ENCODE measurements around the gene HSF2. TPM values are rescaled to one million over a fixed set of nuclear protein-coding genes. Genes with fewer than 3 reads are reported as not detected.

The HSF2 gene
- total and polyA plus RNA-seq, 2 of the 13 experiments (the other 11 are each of a cell fraction or from before 2014, with no cell fraction given), result 24.8 to 26.4 TPM

DNA sequence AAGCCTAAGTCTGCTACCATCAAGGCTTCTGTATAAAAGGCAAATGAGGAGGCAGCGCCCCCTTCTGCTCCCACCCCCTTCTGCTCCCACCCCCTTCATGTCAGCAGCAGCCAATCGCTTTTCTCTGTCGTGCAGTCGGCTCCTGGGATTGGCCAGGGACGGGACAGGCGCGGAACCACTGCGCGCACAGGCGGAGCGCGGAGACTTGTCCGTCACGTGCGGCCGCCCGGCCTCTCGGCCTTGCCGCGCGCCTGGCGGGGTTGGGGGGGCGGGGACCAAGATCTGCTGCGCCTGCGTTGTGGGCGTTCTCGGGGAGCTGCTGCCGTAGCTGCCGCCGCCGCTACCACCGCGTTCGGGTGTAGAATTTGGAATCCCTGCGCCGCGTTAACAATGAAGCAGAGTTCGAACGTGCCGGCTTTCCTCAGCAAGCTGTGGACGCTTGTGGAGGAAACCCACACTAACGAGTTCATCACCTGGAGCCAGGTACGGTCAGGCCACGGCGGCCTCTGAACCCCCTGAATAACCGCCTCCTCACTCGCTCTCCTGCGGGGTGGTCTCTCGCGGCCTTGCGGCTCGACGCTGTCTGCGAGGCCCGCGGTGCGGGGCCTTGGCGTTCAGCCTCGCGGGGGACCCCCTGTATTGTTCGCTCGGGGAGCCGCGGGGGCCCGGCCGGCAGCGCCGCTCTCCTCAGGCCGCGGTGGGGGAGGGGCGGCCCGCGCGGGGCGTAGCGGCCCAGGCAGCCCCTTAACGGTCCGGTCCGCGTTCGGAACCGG lies at the start of gene HSF2 (continued):
- 0 out of 2 replicates have a peak, but pooled peaks have one; percentile 46 for TF ChIP-seq ZNF616 (CRISPR knock-in tag; IDR thresholded peaks at IDR 0.05; ENCODE audit: low read depth)
- no peak; the same call in none of the 2 replicates for TF ChIP-seq ZNF766 (CRISPR knock-in tag; IDR thresholded peaks at IDR 0.05; ENCODE audit: borderline replicate concordance)
- TF ChIP-seq CREB1 (IDR thresholded peaks at IDR 0.05), result peak; percentile 78
- no peak for TF ChIP-seq CREB1 (CRISPR knock-in tag; IDR thresholded peaks at IDR 0.05)
- TF ChIP-seq SAFB2 (CRISPR knock-in tag; IDR thresholded peaks at IDR 0.05; ENCODE audit: borderline replicate concordance, low read depth), result peak; percentile 84; the same call in 1 of the 2 replicates
- TF ChIP-seq HDAC2 (CRISPR knock-in tag; IDR thresholded peaks at IDR 0.05), result peak; percentile 51
- TF ChIP-seq SOX6 (IDR thresholded peaks at IDR 0.05), result no peak
- peak; percentile 45; the same call in 1 of the 2 replicates for TF ChIP-seq SOX6 (CRISPR knock-in tag; IDR thresholded peaks at IDR 0.05)
- TF ChIP-seq HMGA1 (CRISPR knock-in tag; conservative IDR thresholded peaks at IDR 0.05), result no peak
- no peak for TF ChIP-seq HNRNPK (IDR thresholded peaks at IDR 0.05; ENCODE audit: low read depth, low read length, poor library complexity, severe bottlenecking)
- TF ChIP-seq, protein P1, sequence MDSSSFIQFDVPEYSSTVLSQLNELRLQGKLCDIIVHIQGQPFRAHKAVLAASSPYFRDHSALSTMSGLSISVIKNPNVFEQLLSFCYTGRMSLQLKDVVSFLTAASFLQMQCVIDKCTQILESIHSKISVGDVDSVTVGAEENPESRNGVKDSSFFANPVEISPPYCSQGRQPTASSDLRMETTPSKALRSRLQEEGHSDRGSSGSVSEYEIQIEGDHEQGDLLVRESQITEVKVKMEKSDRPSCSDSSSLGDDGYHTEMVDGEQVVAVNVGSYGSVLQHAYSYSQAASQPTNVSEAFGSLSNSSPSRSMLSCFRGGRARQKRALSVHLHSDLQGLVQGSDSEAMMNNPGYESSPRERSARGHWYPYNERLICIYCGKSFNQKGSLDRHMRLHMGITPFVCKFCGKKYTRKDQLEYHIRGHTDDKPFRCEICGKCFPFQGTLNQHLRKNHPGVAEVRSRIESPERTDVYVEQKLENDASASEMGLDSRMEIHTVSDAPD (CRISPR knock-in tag; IDR thresholded peaks at IDR 0.05), result peak; percentile 46; the same call in 1 of the 2 replicates
- no peak for TF ChIP-seq NCOR1 (IDR thresholded peaks at IDR 0.05; ENCODE audit: borderline replicate concordance, low read length)
- 0 out of 2 replicates have a peak, but pooled peaks have one; percentile 27 for TF ChIP-seq SIN3A (IDR thresholded peaks at IDR 0.05; ENCODE audit: borderline replicate concordance, low read depth, low read length)
- 0 out of 2 replicates have a peak, but pooled peaks have one; percentile 68 for TF ChIP-seq ZNF367 (CRISPR knock-in tag; IDR thresholded peaks at IDR 0.05; ENCODE audit: borderline replicate concordance)
- peak; percentile 51; the same call in 1 of the 2 replicates for TF ChIP-seq ETV6 (CRISPR knock-in tag; conservative IDR thresholded peaks at IDR 0.05)
- no peak for TF ChIP-seq MBD4 (IDR thresholded peaks at IDR 0.05; ENCODE audit: borderline replicate concordance, low read length)
- TF ChIP-seq SRY (CRISPR knock-in tag; IDR thresholded peaks at IDR 0.05), result peak; percentile 84
- no peak for TF ChIP-seq GATAD2A (CRISPR knock-in tag; IDR thresholded peaks at IDR 0.05)
- TF ChIP-seq ZNF224 (CRISPR knock-in tag; IDR thresholded peaks at IDR 0.05), result no peak
- TF ChIP-seq, protein P2, sequence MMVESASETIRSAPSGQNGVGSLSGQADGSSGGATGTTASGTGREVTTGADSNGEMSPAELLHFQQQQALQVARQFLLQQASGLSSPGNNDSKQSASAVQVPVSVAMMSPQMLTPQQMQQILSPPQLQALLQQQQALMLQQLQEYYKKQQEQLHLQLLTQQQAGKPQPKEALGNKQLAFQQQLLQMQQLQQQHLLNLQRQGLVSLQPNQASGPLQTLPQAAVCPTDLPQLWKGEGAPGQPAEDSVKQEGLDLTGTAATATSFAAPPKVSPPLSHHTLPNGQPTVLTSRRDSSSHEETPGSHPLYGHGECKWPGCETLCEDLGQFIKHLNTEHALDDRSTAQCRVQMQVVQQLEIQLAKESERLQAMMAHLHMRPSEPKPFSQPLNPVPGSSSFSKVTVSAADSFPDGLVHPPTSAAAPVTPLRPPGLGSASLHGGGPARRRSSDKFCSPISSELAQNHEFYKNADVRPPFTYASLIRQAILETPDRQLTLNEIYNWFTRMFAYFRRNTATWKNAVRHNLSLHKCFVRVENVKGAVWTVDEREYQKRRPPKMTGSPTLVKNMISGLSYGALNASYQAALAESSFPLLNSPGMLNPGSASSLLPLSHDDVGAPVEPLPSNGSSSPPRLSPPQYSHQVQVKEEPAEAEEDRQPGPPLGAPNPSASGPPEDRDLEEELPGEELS (CRISPR knock-in tag; IDR thresholded peaks at IDR 0.05), result no peak
- peak; percentile 55; the same call in 1 of the 2 replicates for TF ChIP-seq IRX3 (CRISPR knock-in tag; IDR thresholded peaks at IDR 0.05; ENCODE audit: borderline replicate concordance, low read depth)
- peak; percentile 78; the same call in 1 of the 2 replicates for TF ChIP-seq ZBTB7A (CRISPR knock-in tag; IDR thresholded peaks at IDR 0.05)
- TF ChIP-seq, protein P3, sequence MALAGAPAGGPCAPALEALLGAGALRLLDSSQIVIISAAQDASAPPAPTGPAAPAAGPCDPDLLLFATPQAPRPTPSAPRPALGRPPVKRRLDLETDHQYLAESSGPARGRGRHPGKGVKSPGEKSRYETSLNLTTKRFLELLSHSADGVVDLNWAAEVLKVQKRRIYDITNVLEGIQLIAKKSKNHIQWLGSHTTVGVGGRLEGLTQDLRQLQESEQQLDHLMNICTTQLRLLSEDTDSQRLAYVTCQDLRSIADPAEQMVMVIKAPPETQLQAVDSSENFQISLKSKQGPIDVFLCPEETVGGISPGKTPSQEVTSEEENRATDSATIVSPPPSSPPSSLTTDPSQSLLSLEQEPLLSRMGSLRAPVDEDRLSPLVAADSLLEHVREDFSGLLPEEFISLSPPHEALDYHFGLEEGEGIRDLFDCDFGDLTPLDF (CRISPR knock-in tag; IDR thresholded peaks at IDR 0.05), result 0 out of 2 replicates have a peak, but pooled peaks have one; percentile 44
